Activated CD4-positive, alpha-beta memory T cell treated with anti-CD3 and anti-CD28 coated beads for 36 hours (primary cell): ENCODE results near the gene GLIS1. TPM values are rescaled to one million over a fixed set of nuclear protein-coding genes. Genes with fewer than 3 reads are reported as not detected.

ENCODE experiments used
- CTCF ChIA-PET: fragments of 350-600 bp; sonication (Branson Sonifier 250); formaldehyde crosslinking; loops from one replicate; lab custom pipeline; 2021; ENCODE audit warnings: antibody characterized with exemption, inconsistent platforms; lab: Charles Lee
- POLR2A ChIA-PET: fragments of 350-600 bp; sonication (Branson Sonifier 250); formaldehyde crosslinking; loops from one replicate; lab custom pipeline; 2021; ENCODE audit warnings: antibody characterized with exemption; lab: Charles Lee
- DNase-seq: peaks from one replicate; pipeline ENCODE4 v3.0.0-alpha.2; 2020
- H3K27ac Mint-ChIP-seq: one replicate; pipeline ENCODE4 v1.8.0; 2021; ENCODE audit warnings: mixed read lengths
- H3K27me3 Mint-ChIP-seq: one replicate; pipeline ENCODE4 v1.8.0; 2021; ENCODE audit warnings: mixed read lengths
- H3K36me3 Mint-ChIP-seq: one replicate; pipeline ENCODE4 v1.8.0; 2021; ENCODE audit warnings: mixed read lengths
- H3K4me1 Mint-ChIP-seq: one replicate; pipeline ENCODE4 v1.8.0; 2021; ENCODE audit warnings: low read depth, mixed read lengths
- H3K4me3 Mint-ChIP-seq: one replicate; pipeline ENCODE4 v1.8.0; 2021; ENCODE audit warnings: mild to moderate bottlenecking, mixed read lengths
- H3K9me3 Mint-ChIP-seq: one replicate; pipeline ENCODE4 v1.8.0; 2021; ENCODE audit warnings: mixed read lengths
- intact Hi-C: fragments of 100-400 bp; cut with micrococcal nuclease; formaldehyde crosslinking; loops from one replicate; pipeline ENCODE4 v1.15.1; 2023
- total RNA-seq, 2 experiments: library from RNA; stranded (reverse); gene quantifications; one replicate each; pipeline ENCODE4 v1.2.3, GENCODE V29; 2021

Gene GLIS1
- total RNA-seq, 2 experiments from 2014 or later, result not detected

- Mint-ChIP-seq H3K27ac (no peak overlapping the region), H3K4me1 (no peaks in the 10 kb centered on the region), H3K27me3 (peaks cover 6% of the 10 kb centered on the region), H3K9me3 (no peaks in the 10 kb centered on the region), H3K4me3 (no peak overlapping the region), H3K36me3 (no peaks in the 10 kb centered on the region)
- POLR2A ChIA-PET, result no interaction called here
- intact Hi-C loops, result no loop called here
- DNase-seq, result no peak
- CTCF ChIA-PET, result no interaction called here
Measured at GRCh38 chr1:53696990-53697389, 42.0 kb downstream of the GLIS1 start.

- H3K4me3 Mint-ChIP-seq, result no peak overlapping the region
- H3K36me3 Mint-ChIP-seq, result no peaks in the 10 kb centered on the region
- POLR2A ChIA-PET, result no interaction called here
- H3K9me3 Mint-ChIP-seq, result no peaks in the 10 kb centered on the region
- CTCF ChIA-PET, result no interaction called here
- H3K4me1 Mint-ChIP-seq, result no peaks in the 10 kb centered on the region
- DNase-seq, result no peak
- H3K27ac Mint-ChIP-seq, result no peak overlapping the region
- H3K27me3 Mint-ChIP-seq, result peaks cover 8% of the 10 kb centered on the region
- intact Hi-C loops, result no loop called here
Measured at GRCh38 chr1:53696571-53696970, 42.4 kb downstream of the GLIS1 start.

- Mint-ChIP-seq H3K27me3 (peaks cover 9% of the 10 kb centered on the region), H3K4me3 (no peak overlapping the region), H3K27ac (no peak overlapping the region), H3K36me3 (no peaks in the 10 kb centered on the region), H3K9me3 (no peaks in the 10 kb centered on the region), H3K4me1 (no peaks in the 10 kb centered on the region)
- POLR2A ChIA-PET, result no interaction called here
- intact Hi-C loops, result no loop called here
- DNase-seq, result no peak
- CTCF ChIA-PET, result no interaction called here
Measured at GRCh38 chr1:53696051-53696450, 42.9 kb downstream of the GLIS1 start.

- Mint-ChIP-seq H3K4me3 (no peak overlapping the region), H3K27ac (no peak overlapping the region), H3K4me1 (no peaks in the 10 kb centered on the region), H3K27me3 (peaks cover 6% of the 10 kb centered on the region), H3K9me3 (no peaks in the 10 kb centered on the region), H3K36me3 (no peaks in the 10 kb centered on the region)
- intact Hi-C loops, result no loop called here
- ChIA-PET CTCF (no interaction called here), POLR2A (no interaction called here)
- no peak for DNase-seq
Measured at GRCh38 chr1:53695116-53695515, 43.8 kb downstream of the GLIS1 start.

DNA sequence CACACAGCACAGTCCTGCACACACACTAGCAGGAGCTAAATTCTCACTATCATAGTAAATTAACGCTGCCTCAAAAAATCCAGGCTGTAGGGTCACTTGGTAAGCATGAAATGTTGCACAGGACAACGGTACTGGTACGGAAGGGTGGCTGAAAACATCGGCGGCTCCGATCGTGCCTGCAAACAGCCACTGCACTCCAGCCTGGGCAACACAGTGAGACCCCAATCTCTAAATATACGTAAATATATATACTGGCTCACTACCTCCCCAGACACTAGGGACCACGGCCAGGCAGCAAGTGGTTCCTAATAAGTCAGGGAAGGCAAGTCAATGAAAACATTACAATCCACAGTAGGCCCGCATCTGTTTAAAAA, 44.3 kb downstream of the GLIS1 start:
- H3K4me3 Mint-ChIP-seq, result no peak overlapping the region
- CTCF ChIA-PET, result no interaction called here
- H3K9me3 Mint-ChIP-seq, result no peaks in the 10 kb centered on the region
- no peaks in the 10 kb centered on the region for H3K4me1 Mint-ChIP-seq
- POLR2A ChIA-PET, result no interaction called here
- H3K27me3 Mint-ChIP-seq, result peaks cover 6% of the 10 kb centered on the region
- DNase-seq, result no peak
- intact Hi-C loops, result no loop called here
- no peaks in the 10 kb centered on the region for H3K36me3 Mint-ChIP-seq
- H3K27ac Mint-ChIP-seq, result no peak overlapping the region

- no peak overlapping the region for H3K4me3 Mint-ChIP-seq
- CTCF ChIA-PET, result no interaction called here
- H3K27ac Mint-ChIP-seq, result no peak overlapping the region
- peaks cover 6% of the 10 kb centered on the region for H3K27me3 Mint-ChIP-seq
- no peaks in the 10 kb centered on the region for H3K4me1 Mint-ChIP-seq
- intact Hi-C loops, result no loop called here
- POLR2A ChIA-PET, result no interaction called here
- H3K9me3 Mint-ChIP-seq, result no peaks in the 10 kb centered on the region
- no peaks in the 10 kb centered on the region for H3K36me3 Mint-ChIP-seq
- DNase-seq, result no peak
Measured at GRCh38 chr1:53693773-53694717, 44.9 kb downstream of the GLIS1 start.

GRCh38 chr1:53693339-53693738, 45.6 kb downstream of the GLIS1 start:
- Mint-ChIP-seq H3K27ac (no peak overlapping the region), H3K4me3 (no peak overlapping the region), H3K27me3 (peaks cover 6% of the 10 kb centered on the region), H3K4me1 (no peaks in the 10 kb centered on the region), H3K36me3 (no peaks in the 10 kb centered on the region), H3K9me3 (no peaks in the 10 kb centered on the region)
- ChIA-PET CTCF (no interaction called here), POLR2A (no interaction called here)
- no peak for DNase-seq
- intact Hi-C loops, result no loop called here

GRCh38 chr1:53691326-53691725, 47.6 kb downstream of the GLIS1 start:
- Mint-ChIP-seq H3K36me3 (no peaks in the 10 kb centered on the region), H3K9me3 (no peaks in the 10 kb centered on the region), H3K27me3 (peaks cover 8% of the 10 kb centered on the region)

DNA sequence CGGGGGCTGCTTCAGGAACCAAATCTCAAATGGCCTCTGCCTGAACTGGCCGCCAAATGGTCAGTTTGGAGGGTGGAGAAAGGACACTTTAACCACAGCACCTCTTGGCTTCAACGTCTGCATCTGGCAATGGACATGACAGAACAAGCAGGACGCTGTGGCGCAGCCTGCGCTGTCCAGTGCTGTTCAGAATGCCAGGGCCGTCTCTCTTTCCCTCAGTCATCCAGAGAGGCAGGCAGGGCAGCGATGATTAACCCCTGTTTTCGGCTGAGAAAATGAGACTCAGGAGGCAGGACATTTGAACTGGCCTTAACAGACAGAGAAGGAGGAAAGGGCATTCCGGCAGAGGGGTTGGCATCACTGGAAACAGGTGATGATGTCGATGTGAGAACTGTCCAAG, 48.6 kb downstream of the GLIS1 start:
- H3K27ac Mint-ChIP-seq, result no peak overlapping the region
- H3K4me1 Mint-ChIP-seq, result no peaks in the 10 kb centered on the region
- H3K9me3 Mint-ChIP-seq, result no peaks in the 10 kb centered on the region
- intact Hi-C loops, result no loop called here
- DNase-seq, result no peak
- H3K36me3 Mint-ChIP-seq, result no peaks in the 10 kb centered on the region
- POLR2A ChIA-PET, result no interaction called here
- CTCF ChIA-PET, result no interaction called here
- peaks cover 12% of the 10 kb centered on the region for H3K27me3 Mint-ChIP-seq
- no peak overlapping the region for H3K4me3 Mint-ChIP-seq

More at GRCh38 chr1:53691326-53691725, 47.6 kb downstream of the GLIS1 start:
- Mint-ChIP-seq H3K27ac (no peak overlapping the region), H3K4me3 (no peak overlapping the region), H3K4me1 (no peaks in the 10 kb centered on the region)
- intact Hi-C loops, result no loop called here
- ChIA-PET CTCF (no interaction called here), POLR2A (no interaction called here)
- DNase-seq, result no peak

DNA sequence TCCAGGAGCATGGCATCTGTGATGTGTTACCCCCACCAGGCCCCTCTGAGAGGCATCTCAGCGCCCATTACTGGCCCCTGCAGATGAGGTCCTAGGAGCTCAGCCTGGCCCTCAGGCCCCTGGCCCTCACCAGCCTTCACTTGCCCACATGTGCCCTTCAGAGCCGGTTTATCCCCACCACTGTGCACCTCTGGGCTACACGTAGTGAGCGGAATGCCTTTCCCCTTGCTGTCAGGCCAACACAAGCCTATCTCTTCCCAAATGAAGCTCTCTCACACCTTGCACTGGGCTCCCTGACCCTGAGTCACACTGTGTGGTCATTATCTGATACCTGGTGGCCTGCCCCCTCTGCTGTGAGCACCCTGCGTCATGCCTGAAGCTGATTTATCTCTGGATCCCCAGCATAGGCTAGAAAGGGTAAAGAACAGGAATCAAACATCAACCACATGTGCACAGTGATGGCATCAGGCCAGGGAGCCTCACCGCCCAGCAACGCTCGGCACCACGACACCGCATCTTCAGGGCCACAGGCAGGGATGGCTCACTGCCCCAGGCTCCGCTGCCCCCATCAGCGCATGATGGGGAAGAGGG, 49.1 kb downstream of the GLIS1 start:
- intact Hi-C loops, result no loop called here
- Mint-ChIP-seq H3K27ac (no peak overlapping the region), H3K27me3 (peaks cover 13% of the 10 kb centered on the region), H3K4me3 (no peak overlapping the region), H3K9me3 (no peaks in the 10 kb centered on the region), H3K4me1 (no peaks in the 10 kb centered on the region), H3K36me3 (no peaks in the 10 kb centered on the region)
- POLR2A ChIA-PET, result no interaction called here
- no peak for DNase-seq
- CTCF ChIA-PET, result no interaction called here

DNA sequence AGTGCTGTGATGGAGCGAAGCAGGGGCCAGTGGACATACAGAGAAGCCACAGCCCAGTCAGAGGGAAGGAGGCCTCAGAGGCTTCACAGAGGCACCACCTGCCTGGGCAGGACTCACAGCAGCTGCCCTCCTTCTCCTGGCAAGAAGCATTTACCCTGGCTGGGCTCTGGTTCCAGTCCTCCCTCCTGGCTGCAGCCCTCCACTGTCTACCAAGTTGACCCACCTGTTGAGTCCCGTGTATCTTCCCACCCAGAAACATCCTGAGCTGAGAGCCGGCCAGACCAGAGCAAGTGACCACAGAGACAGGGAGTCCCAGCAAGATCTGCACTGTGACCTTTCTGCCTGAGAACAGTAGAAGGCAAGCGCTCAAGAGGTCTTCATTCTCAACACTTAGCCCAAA, 49.7 kb downstream of the GLIS1 start:
- Mint-ChIP-seq H3K36me3 (no peaks in the 10 kb centered on the region), H3K4me3 (no peak overlapping the region), H3K4me1 (no peaks in the 10 kb centered on the region), H3K27ac (no peak overlapping the region), H3K9me3 (no peaks in the 10 kb centered on the region), H3K27me3 (peaks cover 13% of the 10 kb centered on the region)
- ChIA-PET POLR2A (no interaction called here), CTCF (no interaction called here)
- intact Hi-C loops, result no loop called here
- DNase-seq, result no peak

GRCh38 chr1:53688381-53689102, 50.4 kb downstream of the GLIS1 start:
- DNase-seq, result no peak
- no peaks in the 10 kb centered on the region for H3K36me3 Mint-ChIP-seq
- H3K9me3 Mint-ChIP-seq, result no peaks in the 10 kb centered on the region
- no peaks in the 10 kb centered on the region for H3K4me1 Mint-ChIP-seq
- no peak overlapping the region for H3K27ac Mint-ChIP-seq
- no peak overlapping the region for H3K4me3 Mint-ChIP-seq
- CTCF ChIA-PET, result no interaction called here
- intact Hi-C loops, result no loop called here
- POLR2A ChIA-PET, result no interaction called here
- H3K27me3 Mint-ChIP-seq, result peaks cover 13% of the 10 kb centered on the region
